CD4-positive, alpha-beta T cell treated with Interleukin-17A for 1 hour (primary cell): Measurements from ENCODE around the gene TMEM255A.

ENCODE experiments used
- DNase-seq: peaks from one replicate; pipeline ENCODE4 v3.0.0-alpha.2; 2020

Gene TMEM255A

GRCh38 chrX:120262859-120263708 lies 48.2 kb downstream of the TMEM255A start:
- no peak for DNase-seq

GRCh38 chrX:120260369-120260768 lies 50.9 kb downstream of the TMEM255A start:
- DNase-seq = no peak

GRCh38 chrX:120253784-120254183 lies 57.5 kb downstream of the TMEM255A start:
- no peak for DNase-seq

- DNase-seq = peak; percentile 29
Measured at GRCh38 chrX:120251471-120252011, 59.7 kb downstream of the TMEM255A start.

- peak; percentile 86 for DNase-seq
Measured at GRCh38 chrX:120250522-120251271, 60.6 kb downstream of the TMEM255A start, which contains the start of gene ZBTB33. ZBTB33 (plus strand) TSS chrX:120250812; CDS start chrX:120253416, 2,604 bp downstream.

- peak; percentile 70 for DNase-seq
Measured at GRCh38 chrX:120244735-120245498, 66.3 kb downstream of the TMEM255A start.

GRCh38 chrX:120244395-120244734 lies 66.9 kb downstream of the TMEM255A start:
- DNase-seq = no peak

- no peak for DNase-seq
Measured at GRCh38 chrX:120242813-120243212, 68.4 kb downstream of the TMEM255A start.

- no peak for DNase-seq
Measured at GRCh38 chrX:120238933-120239332, 72.3 kb downstream of the TMEM255A start.

- no peak for DNase-seq
Measured at GRCh38 chrX:120236687-120237479, 74.4 kb downstream of the TMEM255A start.

GRCh38 chrX:120235284-120235683 lies 76.0 kb downstream of the TMEM255A start:
- no peak for DNase-seq

GRCh38 chrX:120228187-120228908 lies 82.9 kb downstream of the TMEM255A start:
- DNase-seq = no peak

- DNase-seq = no peak
Measured at GRCh38 chrX:120224388-120224787, 86.9 kb downstream of the TMEM255A start.

- no peak for DNase-seq
Measured at GRCh38 chrX:120223374-120223773, 87.9 kb downstream of the TMEM255A start.

GRCh38 chrX:120213438-120214265 lies 97.6 kb downstream of the TMEM255A start:
- DNase-seq = peak; percentile 63
